Measurements from ENCODE around the gene ZCCHC13.
"Not testable (repeated sequence)": the region's sequence is repeated elsewhere in the genome, so short reads cannot be mapped to it uniquely, and the experiment has no call there.

ZCCHC13 gene

DNA sequence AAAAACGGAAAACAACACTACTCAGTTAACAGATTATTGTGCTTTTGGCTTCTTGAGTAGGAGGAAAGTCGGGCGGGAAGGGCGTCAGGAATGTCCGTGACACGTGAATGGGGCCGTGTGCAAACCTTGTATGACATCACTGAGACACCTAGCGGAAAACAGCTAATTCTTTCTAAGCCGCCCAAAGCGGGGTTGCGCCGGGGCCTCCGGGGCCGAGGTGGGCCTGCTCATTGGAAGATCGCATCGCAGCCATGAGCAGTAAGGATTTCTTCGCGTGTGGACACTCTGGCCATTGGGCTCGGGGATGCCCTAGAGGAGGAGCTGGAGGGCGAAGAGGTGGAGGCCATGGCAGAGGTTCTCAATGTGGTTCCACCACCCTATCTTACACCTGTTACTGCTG is at the start of gene ZCCHC13:
Gene ZCCHC13, plus strand, starts transcription at position 165 of the 400 bp plus-strand sequence. Its CDS starts 87 bp downstream, at position 252.
- no peak for DNase-seq (ENCODE audit: low read depth)

- DNase-seq (ENCODE audit: low read depth), result not testable (repeated sequence)
Measured at GRCh38 chrX:74258111-74258510, 45.9 kb upstream of the ZCCHC13 start.

GRCh38 chrX:74259885-74260491 is 44.0 kb upstream of the ZCCHC13 start:
- no peak for DNase-seq (ENCODE audit: low read depth)

GRCh38 chrX:74262452-74263209 is 41.3 kb upstream of the ZCCHC13 start:
- no peak for DNase-seq (ENCODE audit: low read depth)

GRCh38 chrX:74270393-74270792 is 33.6 kb upstream of the ZCCHC13 start:
- DNase-seq (ENCODE audit: low read depth), result no peak

- DNase-seq (ENCODE audit: low read depth), result no peak
Measured at GRCh38 chrX:74272230-74272629, 31.8 kb upstream of the ZCCHC13 start.

DNA sequence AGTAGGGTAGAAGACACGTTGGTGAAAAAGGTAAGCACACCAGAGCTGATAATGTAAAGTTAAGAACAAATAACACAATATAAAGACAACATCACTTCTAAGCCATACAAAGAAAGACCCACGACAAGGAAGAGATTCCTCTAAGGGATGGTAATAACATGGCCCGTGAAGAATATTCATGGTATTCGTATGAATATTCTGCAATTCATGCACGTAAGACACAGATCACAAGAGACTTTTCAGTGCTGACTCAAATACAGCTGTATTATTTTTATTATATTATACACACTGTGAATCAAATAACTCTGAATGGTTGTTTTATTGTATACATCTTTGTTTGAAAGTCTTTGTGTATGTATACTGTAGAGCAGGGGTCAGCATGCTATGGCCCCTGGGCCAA is 29.5 kb upstream of the ZCCHC13 start:
- DNase-seq (ENCODE audit: low read depth), result no peak

GRCh38 chrX:74277320-74277719 is 26.7 kb upstream of the ZCCHC13 start:
- DNase-seq (ENCODE audit: low read depth), result no peak

GRCh38 chrX:74277846-74278245 is 26.1 kb upstream of the ZCCHC13 start:
- DNase-seq (ENCODE audit: low read depth), result no peak

DNA sequence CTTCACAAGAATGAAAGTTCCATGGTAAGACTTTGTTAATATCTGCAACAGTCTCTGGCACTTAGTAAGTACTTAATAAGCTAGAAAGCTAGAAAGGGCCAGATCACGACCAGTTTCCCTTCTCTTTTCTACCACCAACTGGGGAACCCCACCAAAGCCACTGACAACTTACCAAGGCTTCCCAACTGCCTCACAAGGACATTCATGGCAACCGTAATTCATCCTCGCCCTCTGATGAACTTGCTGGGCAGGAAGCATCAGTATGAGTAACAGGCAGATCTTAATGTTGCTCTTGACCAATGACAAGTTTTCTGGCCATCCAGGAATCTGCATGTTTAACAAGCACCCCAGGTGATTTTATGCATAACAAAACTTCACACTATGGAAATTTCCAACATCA is 23.2 kb upstream of the ZCCHC13 start:
- DNase-seq (ENCODE audit: low read depth), result no peak

GRCh38 chrX:74284391-74284952 is 19.5 kb upstream of the ZCCHC13 start:
- DNase-seq (ENCODE audit: low read depth), result no peak

DNA sequence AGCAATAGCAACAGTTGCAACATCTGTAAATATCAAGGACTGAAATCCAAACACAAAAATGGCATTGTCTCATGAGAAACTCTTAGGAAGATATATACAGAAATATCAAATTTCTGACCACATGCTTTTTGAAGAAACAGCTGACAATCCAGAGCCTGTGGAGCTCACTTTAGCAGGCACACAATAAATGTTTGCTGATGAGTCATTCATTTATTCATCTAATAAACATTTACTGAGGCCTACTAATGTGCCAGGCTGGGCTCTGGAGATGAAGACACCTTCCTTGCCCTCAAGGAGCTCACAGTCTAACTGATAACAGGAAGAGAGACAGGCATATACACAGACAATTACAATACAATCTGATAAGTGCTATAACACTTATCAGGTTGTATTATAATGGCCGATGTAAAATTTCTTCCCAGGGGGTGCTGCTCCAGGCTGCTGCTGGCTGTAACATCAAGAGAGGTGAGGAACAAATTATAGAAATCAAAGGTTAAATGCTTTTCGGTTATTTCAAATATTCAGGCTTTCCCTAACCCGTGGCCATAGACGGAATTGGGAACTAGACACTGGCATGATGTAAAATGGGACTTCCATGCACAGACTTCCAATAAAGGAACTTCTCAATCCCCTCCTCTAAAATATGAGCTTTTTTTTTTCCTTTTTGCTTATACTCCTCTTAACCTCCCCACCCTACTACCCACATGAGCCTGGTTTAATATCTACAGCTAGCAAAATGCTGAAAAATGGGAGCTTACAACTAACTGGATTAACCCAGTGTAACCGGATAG is 16.8 kb upstream of the ZCCHC13 start:
- no peak for DNase-seq (ENCODE audit: low read depth)

GRCh38 chrX:74291577-74291963 is 12.4 kb upstream of the ZCCHC13 start:
- no peak for DNase-seq (ENCODE audit: low read depth)

DNA sequence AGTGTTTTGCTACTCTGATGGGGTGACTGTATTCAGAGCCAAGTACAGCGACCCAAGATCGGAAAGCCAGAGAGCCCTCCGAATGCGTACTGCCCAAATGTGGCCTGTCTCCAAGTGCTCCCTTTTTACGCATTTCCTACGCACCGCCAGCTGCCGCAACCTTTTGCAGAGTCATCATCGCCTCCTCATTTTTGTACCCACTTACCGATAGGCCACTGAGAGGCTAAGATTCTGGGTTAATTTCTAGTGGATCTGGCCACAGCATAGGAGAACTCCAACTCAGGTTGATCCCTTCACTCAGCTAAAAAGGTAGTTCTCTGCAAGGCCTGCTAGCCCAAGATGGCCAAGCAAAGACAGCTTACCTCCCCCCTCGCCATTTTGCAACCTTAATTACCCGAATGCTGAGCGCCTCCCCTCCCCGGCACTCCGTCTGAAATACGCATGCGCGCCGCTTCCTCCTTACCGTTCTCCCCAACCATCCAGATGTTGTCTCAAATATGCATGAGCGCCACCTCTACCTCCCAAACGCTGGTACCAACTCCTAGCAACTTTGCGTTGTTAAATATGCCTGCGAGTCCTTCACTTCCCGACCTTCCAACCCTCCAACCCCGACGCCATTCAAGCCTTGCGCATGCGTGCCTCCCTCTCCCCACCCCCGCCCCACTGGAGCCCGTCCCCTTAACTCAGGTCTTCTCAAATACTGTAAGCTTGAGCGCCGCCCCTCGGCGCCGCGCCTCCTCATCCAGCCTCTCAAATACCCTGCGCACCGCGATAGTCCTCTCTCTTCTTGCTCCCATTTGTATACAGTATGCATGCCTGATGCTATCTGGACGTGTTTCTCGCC is 11.8 kb upstream of the ZCCHC13 start:
- DNase-seq (ENCODE audit: low read depth), result peak; percentile 59

DNA sequence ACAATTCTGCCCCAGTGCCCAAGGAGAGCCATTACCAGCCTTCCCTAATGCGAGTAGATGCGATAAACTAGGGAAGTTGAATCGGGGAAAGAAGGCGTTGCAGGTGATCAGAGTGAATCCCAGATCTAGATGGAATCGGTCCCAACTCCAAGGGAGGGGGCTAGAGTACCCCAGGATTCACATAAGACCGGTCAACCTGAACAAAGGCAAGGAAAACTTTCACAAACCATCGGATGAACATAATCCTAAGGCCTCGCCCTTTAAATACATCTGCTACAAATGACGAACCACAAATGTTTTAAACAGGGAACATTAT is 11.2 kb upstream of the ZCCHC13 start:
- DNase-seq (ENCODE audit: low read depth), result no peak

DNA sequence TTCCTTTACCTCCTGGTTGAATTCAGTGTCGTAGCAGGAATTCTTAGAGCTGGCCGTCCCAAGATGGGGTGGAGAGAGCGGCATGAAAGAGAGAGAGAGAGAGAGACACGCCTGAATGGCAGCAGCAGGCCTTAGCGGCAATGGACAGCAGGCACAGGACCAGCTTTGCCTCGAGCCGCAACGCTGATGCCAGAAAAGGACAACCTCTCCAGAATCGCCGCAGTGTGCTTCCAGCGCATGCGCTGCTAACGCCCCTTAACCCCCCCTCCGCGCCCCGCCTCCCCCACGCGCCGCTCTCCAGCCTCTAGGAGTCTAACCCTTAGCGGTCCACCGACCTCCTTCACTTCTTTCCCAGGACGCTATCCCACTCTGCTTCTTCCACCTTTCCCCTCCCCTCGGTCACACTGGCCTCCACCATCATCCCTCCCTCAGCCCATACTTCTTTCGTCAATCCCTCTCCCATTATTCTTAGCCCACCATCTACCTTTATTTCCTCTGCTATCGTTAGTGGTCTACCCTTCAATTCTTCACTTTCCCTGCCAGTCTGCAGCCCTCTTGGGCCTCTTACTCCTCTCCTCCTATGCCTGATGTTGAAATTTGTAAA is 10.5 kb upstream of the ZCCHC13 start:
- peak; percentile 38 for DNase-seq (ENCODE audit: low read depth)

DNA sequence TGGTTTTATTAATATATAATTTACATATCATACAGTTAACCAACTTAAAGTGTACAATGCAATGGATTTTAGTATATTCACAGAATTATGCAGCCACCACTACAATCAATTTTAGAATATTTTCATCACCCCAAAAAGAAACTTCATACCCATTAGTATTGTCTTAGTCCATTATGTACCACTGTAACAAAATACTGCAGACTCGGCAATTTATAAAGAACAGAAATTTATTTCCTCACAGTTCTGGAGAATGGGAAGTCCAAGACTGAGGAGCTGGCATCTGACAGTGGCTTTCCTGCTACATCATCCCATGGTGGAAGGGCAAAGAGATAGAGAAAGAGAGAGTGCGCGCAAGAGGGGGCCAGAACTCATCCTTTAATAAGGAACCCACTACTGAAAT is 8.9 kb upstream of the ZCCHC13 start:
- DNase-seq (ENCODE audit: low read depth), result no peak

DNA sequence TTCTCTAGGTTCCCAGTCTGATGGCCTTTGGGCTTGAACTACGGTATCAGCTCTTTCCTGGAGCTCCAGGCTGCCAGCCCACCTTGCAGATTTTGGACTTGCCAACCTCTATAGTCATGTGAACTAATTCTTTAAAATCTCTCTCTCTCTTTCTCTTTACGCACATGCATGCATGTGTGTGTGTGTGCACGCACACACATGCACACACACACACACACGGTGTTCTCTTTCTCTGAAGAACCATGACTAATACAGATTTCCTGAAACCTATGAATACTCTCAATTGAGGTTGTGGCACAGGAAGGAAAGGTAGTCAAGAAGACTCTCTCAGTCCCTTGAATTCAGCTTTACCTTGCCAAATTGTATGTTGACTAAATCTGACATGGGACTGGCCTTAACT is 6.2 kb upstream of the ZCCHC13 start:
- no peak for DNase-seq (ENCODE audit: low read depth)

DNA sequence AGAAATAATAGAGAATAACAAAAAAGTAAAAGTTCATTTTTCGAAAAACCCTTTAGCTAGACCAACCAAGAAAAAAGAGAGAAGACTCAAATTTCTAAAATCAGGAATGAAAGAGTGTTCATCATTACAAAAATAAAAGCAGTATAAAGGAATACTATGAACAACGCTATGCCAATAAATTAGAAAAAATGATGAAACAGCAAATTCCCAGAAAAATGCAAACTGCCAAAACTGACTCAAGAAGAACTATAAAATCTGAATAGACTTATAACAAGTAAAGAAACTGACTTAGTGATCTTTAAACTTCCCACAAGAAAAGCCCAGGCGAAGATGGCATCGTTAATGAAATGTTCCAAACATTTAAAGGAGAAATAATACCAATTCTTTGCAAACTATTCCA is 3.1 kb upstream of the ZCCHC13 start:
- DNase-seq (ENCODE audit: low read depth), result no peak

DNA sequence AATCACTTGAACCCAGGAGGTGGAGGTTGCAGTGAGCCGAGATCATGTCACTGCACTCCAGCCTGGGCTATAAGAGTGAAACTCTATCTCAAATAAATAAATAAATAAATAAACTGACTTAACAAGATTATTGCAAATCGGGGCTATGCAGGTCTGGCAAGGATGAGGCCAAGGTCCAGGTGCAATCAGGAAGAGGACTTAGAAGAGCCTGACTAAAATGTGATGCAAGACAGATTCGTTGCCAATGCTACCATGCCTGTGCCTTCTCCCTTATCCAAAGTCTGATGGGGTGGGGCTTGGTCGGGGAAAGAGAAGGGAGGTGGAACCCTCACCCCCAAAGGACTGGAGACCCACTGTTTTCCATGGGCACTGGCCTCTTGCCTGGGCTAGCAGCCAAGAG is 14.7 kb downstream of the ZCCHC13 start:
- DNase-seq (ENCODE audit: low read depth), result no peak

DNA sequence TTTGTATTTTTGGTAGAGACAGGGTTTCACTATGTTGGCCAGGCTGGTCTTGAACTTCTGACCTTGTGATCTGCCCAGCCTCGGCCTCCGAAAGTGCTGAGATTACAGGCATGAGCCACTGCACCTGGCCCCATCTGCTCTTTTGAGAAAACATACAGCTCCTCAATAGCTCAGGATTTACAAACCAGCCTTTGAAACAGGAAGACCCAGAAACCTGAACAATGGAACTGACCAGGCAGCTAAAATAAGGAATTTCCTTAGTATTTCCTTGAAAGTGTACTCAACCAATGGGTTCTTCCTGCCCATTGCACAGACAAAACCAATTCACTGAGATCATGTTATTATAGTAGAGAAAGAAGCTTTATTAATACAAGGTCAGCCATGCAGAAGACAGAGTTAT is 15.3 kb downstream of the ZCCHC13 start:
- DNase-seq (ENCODE audit: low read depth), result not testable (repeated sequence)

DNA sequence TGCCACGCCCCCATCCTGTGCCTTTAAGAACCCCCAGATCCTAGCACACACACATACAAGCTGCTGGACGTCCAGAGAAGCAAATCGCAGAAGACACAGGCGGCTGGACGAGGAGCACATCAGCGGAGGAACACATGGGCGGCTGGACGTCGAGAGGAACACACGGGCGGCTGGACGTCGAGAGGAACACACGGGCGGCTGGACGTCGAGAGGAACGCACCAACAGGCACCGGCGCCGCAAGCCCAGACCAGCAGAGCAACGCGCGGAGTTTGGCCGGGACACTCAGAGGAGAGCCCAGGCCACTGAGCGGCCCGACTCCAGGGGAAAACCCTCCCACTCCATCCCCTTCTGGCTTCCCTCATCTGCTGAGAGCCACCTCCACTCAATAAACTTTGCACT is 17.2 kb downstream of the ZCCHC13 start:
- no peak for DNase-seq (ENCODE audit: low read depth)

Measured in activated gamma-delta T cell treated with anti-CD3 and anti-CD28 coated beads, Interleukin-2, amount 50 U/mL, for 16 hours (primary cell).